ENCODE measurements around the gene ACP2.
"Not testable (repeated sequence)": the region's sequence is repeated elsewhere in the genome, so short reads cannot be mapped to it uniquely, and the experiment has no call there.

DNA sequence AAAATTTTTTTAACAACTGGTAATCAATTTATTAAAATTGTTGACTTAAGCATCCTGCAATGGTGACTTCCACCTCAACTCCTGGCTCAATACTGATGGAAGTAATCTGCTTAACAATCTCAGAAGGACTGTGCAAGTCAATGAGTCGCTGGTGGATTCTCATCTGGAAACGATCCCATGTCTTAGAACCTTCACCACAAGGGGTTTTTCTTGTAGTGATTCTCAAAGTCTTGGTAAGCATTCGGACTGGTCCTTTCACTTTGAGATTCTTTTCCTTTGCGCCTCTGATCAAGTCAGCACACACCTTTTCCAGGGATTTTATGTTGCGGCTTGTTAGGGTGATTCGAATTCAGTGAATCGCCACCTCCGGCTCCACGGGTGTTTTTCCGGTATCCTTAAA lies 57.5 kb downstream of the ACP2 start:
- TF ChIP-seq, protein P1, sequence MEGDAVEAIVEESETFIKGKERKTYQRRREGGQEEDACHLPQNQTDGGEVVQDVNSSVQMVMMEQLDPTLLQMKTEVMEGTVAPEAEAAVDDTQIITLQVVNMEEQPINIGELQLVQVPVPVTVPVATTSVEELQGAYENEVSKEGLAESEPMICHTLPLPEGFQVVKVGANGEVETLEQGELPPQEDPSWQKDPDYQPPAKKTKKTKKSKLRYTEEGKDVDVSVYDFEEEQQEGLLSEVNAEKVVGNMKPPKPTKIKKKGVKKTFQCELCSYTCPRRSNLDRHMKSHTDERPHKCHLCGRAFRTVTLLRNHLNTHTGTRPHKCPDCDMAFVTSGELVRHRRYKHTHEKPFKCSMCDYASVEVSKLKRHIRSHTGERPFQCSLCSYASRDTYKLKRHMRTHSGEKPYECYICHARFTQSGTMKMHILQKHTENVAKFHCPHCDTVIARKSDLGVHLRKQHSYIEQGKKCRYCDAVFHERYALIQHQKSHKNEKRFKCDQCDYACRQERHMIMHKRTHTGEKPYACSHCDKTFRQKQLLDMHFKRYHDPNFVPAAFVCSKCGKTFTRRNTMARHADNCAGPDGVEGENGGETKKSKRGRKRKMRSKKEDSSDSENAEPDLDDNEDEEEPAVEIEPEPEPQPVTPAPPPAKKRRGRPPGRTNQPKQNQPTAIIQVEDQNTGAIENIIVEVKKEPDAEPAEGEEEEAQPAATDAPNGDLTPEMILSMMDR (IDR thresholded peaks at IDR 0.05), result not testable (repeated sequence)
- not testable (repeated sequence) for TF ChIP-seq POLR2A (IDR thresholded peaks at IDR 0.05)

Data from adrenal gland (tissue), 5 donors.